Measurements from ENCODE around the gene ZNF808.

DNA sequence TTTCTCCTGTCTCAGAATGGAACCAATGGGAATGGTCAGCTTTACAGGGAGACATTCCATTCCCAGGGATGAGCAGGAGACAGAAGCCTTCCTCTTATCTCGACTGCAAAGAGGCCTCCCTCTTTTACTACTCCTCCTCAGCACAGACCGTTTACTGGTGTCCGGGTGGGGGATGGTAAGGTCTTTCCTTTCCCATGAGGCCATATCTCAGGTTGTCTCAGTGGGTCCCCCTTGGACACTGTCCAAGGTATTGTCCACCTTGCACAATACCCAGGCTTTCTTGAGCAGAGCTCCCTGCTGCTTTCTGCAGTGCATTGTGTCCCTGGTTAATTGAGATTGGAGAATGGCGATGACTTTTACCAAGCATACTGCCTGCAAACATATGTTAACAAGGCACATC lies 7.5 kb upstream of the ZNF808 start:
- TF ChIP-seq TARDBP (IDR thresholded peaks at IDR 0.05): no peak
- TF ChIP-seq MEF2A (IDR thresholded peaks at IDR 0.05; ENCODE audit: control insufficient read depth, low read depth, low read length): no peak
- TF ChIP-seq MCM3 (IDR thresholded peaks at IDR 0.05): no peak
- no peak for TF ChIP-seq SIN3A (IDR thresholded peaks at IDR 0.05; ENCODE audit: borderline replicate concordance in 2 of 2, control insufficient read depth in 1 of 2, low read depth in 2 of 2, low read length in 2 of 2)
- no peak for TF ChIP-seq CTCF (IDR thresholded peaks at IDR 0.05 in 2 of 3, conservative IDR thresholded peaks at IDR 0.05 in 1 of 3; ENCODE audit: insufficient read depth in 2 of 3, low read depth in 1 of 3, low read length in 3 of 3)
- no peak for TF ChIP-seq ZBTB9 (CRISPR knock-in tag; IDR thresholded peaks at IDR 0.05)
